HepG2 (cell line): ENCODE data around the gene BAIAP3. TPM values are rescaled to one million over a fixed set of nuclear protein-coding genes. Genes with fewer than 3 reads are reported as not detected.
A peak's percentile ranks its signal among the peaks of the same experiment; 100 is the strongest.

ENCODE experiments used
- ELF3 ChIP-seq: IDR thresholded peaks from 2 replicates; pipeline ENCODE4 v1.6.1; 2016; ENCODE audit warnings: missing genetic modification reagents, missing compliant biosample characterization
- FOXK1 ChIP-seq: sonication (generic); formaldehyde crosslinking; IDR thresholded peaks from 2 replicates; pipeline ENCODE4 v1.4.0; 2020; ENCODE audit warnings: low read depth, missing genetic modification reagents, borderline replicate concordance
- PAX8 ChIP-seq: sonication (generic); formaldehyde crosslinking; IDR thresholded peaks from 2 replicates; pipeline ENCODE4 v1.8.0; 2022; ENCODE audit warnings: mild to moderate bottlenecking, missing genetic modification reagents, borderline replicate concordance
- POLR2G ChIP-seq: fragments of 200-400 bp; formaldehyde crosslinking; IDR thresholded peaks from 2 replicates; pipeline ENCODE4 v1.6.1; 2018; ENCODE audit warnings: mild to moderate bottlenecking, low read depth, low read length, moderate library complexity
- RAD21 ChIP-seq: fragments of 450-650 bp; formaldehyde crosslinking; IDR thresholded peaks from 2 replicates; pipeline ENCODE4 v1.5.0; 2020; ENCODE audit warnings: mild to moderate bottlenecking
- ZFY ChIP-seq: sonication (generic); formaldehyde crosslinking; IDR thresholded peaks from 2 replicates; pipeline ENCODE4 v1.4.0; 2020; ENCODE audit warnings: missing genetic modification reagents
- ZNF430 ChIP-seq: sonication (generic); formaldehyde crosslinking; IDR thresholded peaks from 2 replicates; pipeline ENCODE4 v1.9.0; 2021; ENCODE audit warnings: mild to moderate bottlenecking, missing genetic modification reagents
- ZNF766 ChIP-seq: sonication (generic); formaldehyde crosslinking; IDR thresholded peaks from 2 replicates; pipeline ENCODE4 v1.5.0; 2020; ENCODE audit warnings: missing genetic modification reagents, borderline replicate concordance
- ZNF768 ChIP-seq: sonication (generic); formaldehyde crosslinking; IDR thresholded peaks from 2 replicates; pipeline ENCODE4 v1.4.0; 2020; ENCODE audit warnings: missing genetic modification reagents
- ZNF792 ChIP-seq: IDR thresholded peaks from 2 replicates; pipeline ENCODE4 v1.6.1; 2016
- ZSCAN31 ChIP-seq: sonication (generic); formaldehyde crosslinking; IDR thresholded peaks from 2 replicates; pipeline ENCODE4 v1.5.0; 2020; ENCODE audit warnings: low read depth, mild to moderate bottlenecking, missing genetic modification reagents
- polyA plus RNA-seq, 8 experiments: library from polyadenylated mRNA; depleted of rRNA in 3 of 8; stranded (reverse) in 7 of 8; unstranded in 1 of 8; fragments of >200 nt; fragmentation: Illumina TruSeq in 4 of 8; extraction: Trizol in 4 of 8; gene quantifications; 2 replicates each; pipeline versions ENCODE4 v1.2.1 to v1.2.3, GENCODE V29; 2011 to 2016; ENCODE audit warnings: low read depth in 4 of 8, missing spikeins in 1 of 8, mixed read lengths in 1 of 8; ENCODE audit not compliant: insufficient read depth in 1 of 8
- total RNA-seq, 5 experiments: library from RNA; depleted of rRNA; stranded (reverse); fragments of >200 nt; fragmentation: Illumina TruSeq; extraction: Trizol; gene quantifications; 2 replicates each; pipeline ENCODE4 v1.2.3, GENCODE V29; 2016; ENCODE audit warnings: low read depth in 1 of 5
- TF ChIP-seq, protein P1 (sequence below), 2 experiments: fragments of 450-650 bp in 1 of 2; sonication (generic) in 1 of 2; formaldehyde crosslinking in 1 of 2; IDR thresholded peaks; 2 replicates each; pipeline versions ENCODE4 v1.6.1 to v1.8.0; 2016 to 2022; ENCODE audit warnings: antibody characterized with exemption in 1 of 2, mild to moderate bottlenecking in 1 of 2, missing genetic modification reagents in 1 of 2
- TF ChIP-seq, protein P2 (sequence below): sonication (generic); formaldehyde crosslinking; IDR thresholded peaks from 2 replicates; pipeline ENCODE4 v1.4.0; 2020; ENCODE audit warnings: mild to moderate bottlenecking, missing genetic modification reagents
- TF ChIP-seq, protein P3 (sequence below): sonication (generic); formaldehyde crosslinking; IDR thresholded peaks from 2 replicates; pipeline ENCODE4 v1.8.0; 2022; ENCODE audit warnings: mild to moderate bottlenecking, missing genetic modification reagents, borderline replicate concordance
- TF ChIP-seq, protein P4 (sequence below): sonication (generic); formaldehyde crosslinking; IDR thresholded peaks from 2 replicates; pipeline ENCODE4 v1.8.1; 2023; ENCODE audit warnings: missing genetic modification reagents, inconsistent platforms, borderline replicate concordance

The BAIAP3 gene
- total and polyA plus RNA-seq, 2 of the 13 experiments (the other 11 are each of a cell fraction or from before 2014, with no cell fraction given): 3.2 to 5.7 TPM

DNA sequence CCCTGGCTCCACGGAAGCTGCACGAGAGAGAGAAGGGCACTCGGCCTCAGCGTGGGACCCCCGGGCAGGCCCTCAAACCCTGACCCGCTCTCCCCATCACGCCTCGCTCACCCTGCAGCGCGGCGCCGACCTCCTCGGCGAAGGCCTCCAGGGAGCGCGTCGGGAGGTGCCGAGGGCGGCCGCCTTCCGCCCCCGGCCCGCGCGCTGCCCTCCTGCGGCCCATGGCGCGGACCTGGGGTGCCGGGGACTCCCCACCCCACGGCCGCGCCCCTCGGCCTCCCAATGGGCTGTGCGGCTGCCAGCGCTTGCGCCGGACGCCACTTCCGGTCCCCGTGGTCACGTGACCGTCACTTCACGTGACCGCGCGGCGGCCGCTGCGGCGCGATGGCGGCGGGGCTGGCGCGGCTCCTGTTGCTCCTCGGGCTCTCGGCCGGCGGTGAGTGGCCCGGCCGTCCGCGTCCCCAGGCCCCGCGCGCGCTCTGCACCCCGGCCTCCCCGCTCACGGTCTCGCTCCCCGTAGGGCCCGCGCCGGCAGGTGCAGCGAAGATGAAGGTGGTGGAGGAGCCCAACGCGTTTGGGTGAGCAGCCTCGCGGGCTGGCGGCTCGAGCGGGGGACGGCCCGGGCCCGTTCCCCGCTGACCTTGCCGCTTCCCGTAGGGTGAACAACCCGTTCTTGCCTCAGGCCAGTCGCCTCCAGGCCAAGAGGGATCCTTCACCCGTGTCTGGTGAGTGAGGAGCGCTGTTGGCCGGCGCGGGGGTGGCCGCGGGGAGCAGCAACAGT lies 18.3 kb downstream of the BAIAP3 start, which contains the start of the genes GNPTG and TSR3 (continued):
- TF ChIP-seq, protein P1, sequence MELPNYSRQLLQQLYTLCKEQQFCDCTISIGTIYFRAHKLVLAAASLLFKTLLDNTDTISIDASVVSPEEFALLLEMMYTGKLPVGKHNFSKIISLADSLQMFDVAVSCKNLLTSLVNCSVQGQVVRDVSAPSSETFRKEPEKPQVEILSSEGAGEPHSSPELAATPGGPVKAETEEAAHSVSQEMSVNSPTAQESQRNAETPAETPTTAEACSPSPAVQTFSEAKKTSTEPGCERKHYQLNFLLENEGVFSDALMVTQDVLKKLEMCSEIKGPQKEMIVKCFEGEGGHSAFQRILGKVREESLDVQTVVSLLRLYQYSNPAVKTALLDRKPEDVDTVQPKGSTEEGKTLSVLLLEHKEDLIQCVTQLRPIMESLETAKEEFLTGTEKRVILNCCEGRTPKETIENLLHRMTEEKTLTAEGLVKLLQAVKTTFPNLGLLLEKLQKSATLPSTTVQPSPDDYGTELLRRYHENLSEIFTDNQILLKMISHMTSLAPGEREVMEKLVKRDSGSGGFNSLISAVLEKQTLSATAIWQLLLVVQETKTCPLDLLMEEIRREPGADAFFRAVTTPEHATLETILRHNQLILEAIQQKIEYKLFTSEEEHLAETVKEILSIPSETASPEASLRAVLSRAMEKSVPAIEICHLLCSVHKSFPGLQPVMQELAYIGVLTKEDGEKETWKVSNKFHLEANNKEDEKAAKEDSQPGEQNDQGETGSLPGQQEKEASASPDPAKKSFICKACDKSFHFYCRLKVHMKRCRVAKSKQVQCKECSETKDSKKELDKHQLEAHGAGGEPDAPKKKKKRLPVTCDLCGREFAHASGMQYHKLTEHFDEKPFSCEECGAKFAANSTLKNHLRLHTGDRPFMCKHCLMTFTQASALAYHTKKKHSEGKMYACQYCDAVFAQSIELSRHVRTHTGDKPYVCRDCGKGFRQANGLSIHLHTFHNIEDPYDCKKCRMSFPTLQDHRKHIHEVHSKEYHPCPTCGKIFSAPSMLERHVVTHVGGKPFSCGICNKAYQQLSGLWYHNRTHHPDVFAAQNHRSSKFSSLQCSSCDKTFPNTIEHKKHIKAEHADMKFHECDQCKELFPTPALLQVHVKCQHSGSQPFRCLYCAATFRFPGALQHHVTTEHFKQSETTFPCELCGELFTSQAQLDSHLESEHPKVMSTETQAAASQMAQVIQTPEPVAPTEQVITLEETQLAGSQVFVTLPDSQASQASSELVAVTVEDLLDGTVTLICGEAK (IDR thresholded peaks at IDR 0.05): no peak
- TF ChIP-seq, protein P1 (CRISPR knock-in tag; IDR thresholded peaks at IDR 0.05): no peak; the same call in 1 of the 2 replicates
- TF ChIP-seq, protein P2, sequence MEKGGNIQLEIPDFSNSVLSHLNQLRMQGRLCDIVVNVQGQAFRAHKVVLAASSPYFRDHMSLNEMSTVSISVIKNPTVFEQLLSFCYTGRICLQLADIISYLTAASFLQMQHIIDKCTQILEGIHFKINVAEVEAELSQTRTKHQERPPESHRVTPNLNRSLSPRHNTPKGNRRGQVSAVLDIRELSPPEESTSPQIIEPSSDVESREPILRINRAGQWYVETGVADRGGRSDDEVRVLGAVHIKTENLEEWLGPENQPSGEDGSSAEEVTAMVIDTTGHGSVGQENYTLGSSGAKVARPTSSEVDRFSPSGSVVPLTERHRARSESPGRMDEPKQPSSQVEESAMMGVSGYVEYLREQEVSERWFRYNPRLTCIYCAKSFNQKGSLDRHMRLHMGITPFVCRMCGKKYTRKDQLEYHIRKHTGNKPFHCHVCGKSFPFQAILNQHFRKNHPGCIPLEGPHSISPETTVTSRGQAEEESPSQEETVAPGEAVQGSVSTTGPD (CRISPR knock-in tag): no peak
- TF ChIP-seq ZNF792 (CRISPR knock-in tag) (peak; percentile 35; the same call in 1 of the 2 replicates), ZFY (CRISPR knock-in tag) (peak; percentile 94), ZNF768 (CRISPR knock-in tag) (peak; percentile 56), ZNF766 (CRISPR knock-in tag) (0 out of 2 replicates have a peak, but pooled peaks have one; percentile 74), PAX8 (0 out of 2 replicates have a peak, but pooled peaks have one; percentile 61), POLR2G (peak; percentile 76), FOXK1 (CRISPR knock-in tag) (peak; percentile 92; the same call in 1 of the 2 replicates), ELF3 (CRISPR knock-in tag) (peak; percentile 55; the same call in 1 of the 2 replicates), RAD21 (CRISPR knock-in tag) (peak; percentile 54), ZSCAN31 (CRISPR knock-in tag) (peak; percentile 24; the same call in 1 of the 2 replicates), ZNF430 (CRISPR knock-in tag) (0 out of 2 replicates have a peak, but pooled peaks have one; percentile 12)
- TF ChIP-seq, protein P3, sequence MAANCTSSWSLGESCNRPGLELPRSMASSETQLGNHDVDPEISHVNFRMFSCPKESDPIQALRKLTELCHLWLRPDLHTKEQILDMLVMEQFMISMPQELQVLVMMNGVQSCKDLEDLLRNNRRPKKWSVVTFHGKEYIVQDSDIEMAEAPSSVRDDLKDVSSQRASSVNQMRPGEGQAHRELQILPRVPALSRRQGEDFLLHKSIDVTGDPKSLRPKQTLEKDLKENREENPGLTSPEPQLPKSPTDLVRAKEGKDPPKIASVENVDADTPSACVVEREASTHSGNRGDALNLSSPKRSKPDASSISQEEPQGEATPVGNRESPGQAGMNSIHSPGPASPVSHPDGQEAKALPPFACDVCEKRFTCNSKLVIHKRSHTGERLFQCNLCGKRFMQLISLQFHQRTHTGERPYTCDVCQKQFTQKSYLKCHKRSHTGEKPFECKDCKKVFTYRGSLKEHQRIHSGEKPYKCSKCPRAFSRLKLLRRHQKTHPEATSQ (CRISPR knock-in tag): no peak
- TF ChIP-seq, protein P4, sequence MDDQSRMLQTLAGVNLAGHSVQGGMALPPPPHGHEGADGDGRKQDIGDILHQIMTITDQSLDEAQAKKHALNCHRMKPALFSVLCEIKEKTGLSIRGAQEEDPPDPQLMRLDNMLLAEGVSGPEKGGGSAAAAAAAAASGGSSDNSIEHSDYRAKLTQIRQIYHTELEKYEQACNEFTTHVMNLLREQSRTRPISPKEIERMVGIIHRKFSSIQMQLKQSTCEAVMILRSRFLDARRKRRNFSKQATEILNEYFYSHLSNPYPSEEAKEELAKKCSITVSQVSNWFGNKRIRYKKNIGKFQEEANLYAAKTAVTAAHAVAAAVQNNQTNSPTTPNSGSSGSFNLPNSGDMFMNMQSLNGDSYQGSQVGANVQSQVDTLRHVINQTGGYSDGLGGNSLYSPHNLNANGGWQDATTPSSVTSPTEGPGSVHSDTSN (CRISPR knock-in tag): peak; percentile 29; the same call in 1 of the 2 replicates
